NCI-H524 (cell line): ENCODE data around the gene LPIN1.
"Not testable (repeated sequence)": the region's sequence is repeated elsewhere in the genome, so short reads cannot be mapped to it uniquely, and the experiment has no call there.

Source experiments
- DNase-seq, 2 experiments: peaks; one replicate each; lab custom pipeline; 2025; lab: John Stamatoyannopoulos, UW

LPIN1 gene

DNA sequence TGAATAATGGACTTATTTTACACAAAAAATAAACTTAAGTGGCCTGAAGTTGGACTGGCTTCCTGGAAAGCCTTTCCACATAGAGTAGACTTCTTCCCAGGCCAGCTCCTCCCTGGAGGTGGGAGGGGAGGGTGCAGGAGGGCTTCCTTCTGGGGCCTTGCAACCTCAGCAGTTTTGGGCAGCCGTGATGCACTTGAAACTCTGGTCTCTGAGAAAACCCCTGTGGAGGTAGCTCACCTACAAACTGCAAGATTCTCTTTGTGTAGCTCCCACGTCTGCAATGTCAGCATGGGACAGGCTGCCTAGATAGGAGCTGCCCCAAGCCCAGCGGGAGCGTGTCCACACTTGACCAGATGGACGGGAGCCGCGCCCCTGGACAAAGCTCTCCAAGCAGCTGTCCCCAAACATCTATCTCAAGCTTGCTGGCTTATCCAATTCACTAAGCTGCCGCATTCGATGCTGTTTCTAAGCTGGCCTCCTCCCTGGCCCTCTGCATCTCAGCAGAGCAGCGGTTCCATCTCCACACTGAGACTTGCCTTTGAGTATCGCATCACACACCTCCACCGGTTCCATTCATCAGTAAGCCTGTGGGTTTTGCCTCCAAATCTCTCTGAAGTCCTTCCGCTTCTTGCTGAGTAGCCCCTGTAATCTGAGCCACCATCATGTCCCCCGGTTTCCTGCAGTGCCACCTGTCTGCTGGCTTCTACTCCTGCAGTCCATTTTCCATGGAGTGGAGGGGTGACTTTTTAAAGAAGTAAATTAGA is 1.6 kb upstream of the LPIN1 start:
- DNase-seq, result peak; percentile 80 to 91

DNA sequence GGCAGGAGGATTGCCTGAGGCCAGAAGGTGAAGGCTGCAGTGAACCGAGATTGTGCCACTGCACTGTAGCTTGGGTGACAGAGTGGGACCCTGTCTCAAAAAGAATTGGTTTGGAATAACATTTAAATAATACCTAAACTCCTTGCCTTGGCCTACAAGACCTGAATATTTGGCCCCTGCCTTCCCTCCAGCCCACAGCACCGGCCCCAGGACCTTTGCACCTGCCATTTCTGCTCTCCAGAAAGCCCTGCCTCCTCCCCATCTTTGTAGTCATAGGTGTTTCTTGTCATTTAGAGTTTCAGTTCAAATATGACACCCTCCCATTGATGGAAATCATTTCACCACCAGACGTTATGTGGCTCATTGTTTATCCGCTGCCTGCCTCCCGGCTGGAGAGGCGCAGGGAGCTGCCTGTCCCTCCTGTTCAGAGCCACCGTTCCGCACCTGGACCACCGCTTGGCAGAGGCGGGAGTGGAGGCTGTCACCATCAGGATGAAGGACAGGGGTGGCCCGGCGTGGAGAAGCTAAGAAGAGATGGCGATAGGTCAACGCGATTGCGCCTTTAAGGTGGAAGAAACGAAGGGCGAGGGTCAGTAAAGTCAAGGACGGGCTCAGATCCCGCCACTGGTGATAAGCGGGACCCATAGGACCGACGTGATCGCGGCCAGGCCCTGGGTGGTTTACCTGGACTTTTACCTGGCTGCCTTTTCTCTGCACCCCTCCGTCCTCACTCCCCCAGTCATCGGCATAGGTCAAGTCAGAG is 638 bp upstream of the LPIN1 start:
- no peak for DNase-seq

DNA sequence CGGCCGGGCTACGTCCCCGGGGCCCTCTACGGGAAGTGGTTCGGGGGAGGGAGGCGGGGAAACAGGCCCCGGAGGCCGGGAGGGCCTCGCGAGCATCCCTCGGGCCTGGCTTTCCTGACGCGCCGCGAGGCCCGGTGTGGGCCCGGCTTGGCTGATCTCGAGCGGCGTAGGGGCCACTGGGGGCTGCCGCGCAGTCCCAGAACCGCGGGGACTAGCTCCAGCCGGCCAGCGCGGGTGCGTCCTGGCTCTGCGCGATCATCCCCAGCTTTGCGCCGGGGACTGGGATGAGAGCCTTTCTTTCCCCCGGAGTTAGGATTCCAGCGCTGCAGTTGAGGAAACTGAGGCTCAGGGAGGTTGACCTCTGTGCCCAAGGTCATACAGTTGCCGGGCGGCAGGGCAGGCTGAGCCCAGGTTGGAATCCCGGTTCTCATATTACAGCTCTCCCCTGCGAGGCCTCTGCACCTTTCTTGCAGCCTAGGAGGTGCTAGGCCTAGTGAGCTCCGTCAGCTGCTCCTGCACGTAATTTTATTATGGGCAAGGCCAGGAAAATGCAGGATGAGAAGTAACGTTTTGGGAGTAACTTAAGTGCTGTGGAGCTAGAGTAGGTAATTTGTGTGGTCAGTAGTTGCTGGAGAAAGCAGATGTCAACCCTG is 501 bp downstream of the LPIN1 start:
- DNase-seq, result peak in 1 of 2 experiments; percentile 62

DNA sequence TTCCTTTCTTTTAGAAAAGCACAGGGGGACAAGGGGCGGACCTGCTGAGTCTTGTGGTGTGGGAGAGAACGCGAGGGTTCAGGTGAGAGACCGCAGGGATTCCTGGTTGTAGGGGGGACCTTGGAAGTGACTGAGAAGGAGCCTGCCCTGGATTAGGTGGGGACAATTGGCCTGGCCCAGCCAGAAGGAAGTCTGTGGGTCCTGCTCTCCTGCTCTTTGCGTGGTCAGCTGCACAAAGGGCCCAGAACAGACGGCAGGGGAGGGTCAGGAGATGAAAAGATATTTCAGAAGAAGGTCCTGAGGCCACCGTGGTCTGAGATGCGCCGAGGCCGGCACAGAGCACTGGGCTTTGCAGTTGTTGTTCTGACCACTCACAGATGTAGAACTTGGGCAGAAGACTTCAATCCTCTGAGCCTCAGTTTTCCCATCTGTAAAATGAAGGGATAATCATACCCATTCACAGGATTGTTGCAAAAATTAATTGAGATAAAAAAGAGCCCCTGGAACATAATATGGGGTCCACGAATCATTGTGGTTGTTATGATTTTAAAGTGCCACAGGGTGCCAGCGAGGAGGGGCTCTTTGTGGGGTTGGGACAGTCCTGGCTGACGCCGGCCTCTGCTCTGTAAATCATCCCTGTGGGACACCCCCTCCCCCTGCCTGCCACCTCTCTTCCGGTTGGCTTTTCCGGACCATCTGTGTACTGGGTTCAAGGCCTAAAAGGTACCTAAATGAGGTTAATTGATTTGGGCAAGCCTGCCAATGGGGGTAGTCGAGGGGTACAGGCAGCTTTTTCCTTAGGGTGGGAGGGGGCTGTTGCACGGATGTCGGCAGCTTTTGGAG is 1.8 kb downstream of the LPIN1 start:
- no peak for DNase-seq

DNA sequence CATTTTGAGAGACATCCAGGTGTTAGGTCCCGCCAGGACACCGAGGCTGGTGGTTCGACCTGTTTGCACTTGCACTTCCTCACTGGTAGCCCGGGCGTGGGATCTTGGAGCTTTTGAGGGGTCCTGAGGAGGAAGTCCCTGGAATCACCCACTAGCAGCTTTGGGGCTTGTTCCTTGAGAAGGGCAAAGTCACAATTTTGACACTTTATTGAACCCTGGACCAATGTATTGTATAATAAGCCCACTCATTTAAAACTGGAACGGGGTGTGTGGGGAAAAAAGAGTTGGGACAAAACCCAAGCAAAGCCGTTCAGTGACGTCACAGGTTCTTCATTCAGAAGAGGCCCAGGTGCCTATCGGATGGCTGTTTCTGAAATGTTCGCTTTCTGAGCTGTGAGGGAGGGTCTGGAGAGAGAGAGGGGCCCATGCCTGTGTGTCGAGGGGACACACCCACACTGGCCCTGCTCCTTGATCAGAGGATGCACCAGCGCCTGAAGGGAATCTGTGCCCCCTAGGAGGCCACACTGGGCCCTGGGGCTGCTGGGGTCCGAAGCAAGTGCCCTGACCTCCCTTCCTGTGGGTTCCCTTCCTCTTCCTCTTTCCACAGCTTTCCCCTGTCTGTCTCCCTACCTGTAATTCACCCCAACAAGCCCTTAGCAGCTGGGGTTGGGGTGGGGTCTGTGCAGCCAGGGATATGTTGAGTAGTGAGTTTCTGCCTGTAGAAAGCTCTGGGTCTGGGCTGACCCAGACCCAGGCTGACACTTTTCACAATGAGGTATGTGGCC is 2.6 kb downstream of the LPIN1 start:
- DNase-seq, result no peak

DNA sequence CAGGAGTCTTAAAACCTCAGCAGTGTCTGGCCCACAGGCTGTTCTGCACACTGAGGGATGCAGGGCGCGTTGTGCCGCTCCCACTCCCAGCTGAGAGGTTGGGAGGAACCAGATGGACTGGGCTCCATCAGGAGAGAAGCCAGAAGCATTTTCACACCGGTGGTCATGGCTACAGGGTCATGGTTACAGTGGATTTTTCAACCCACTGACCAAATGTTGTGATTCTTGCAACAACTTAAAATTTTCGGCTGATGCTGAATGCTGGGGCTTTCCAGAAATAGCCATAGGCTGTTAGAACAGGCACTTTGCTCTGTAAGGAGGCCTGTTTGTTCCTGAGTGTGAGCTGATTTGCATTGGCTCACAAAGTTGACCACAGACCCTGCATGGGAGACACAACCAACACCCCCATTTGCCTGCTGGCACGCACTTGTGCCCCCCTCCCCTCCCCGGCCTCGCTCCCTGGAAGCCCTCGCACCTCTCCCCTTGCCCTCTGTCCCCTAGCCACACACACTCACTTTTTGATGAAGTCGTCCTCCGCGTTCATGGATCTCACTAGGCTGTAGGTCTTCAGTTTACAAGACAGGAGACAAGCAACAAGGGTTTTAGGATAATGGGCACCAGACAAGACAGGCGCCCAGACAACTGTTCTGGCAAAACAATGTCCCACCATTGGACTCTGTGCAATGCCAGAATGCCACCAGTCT is 3.4 kb downstream of the LPIN1 start:
- peak in 1 of 2 experiments; percentile 24 for DNase-seq

DNA sequence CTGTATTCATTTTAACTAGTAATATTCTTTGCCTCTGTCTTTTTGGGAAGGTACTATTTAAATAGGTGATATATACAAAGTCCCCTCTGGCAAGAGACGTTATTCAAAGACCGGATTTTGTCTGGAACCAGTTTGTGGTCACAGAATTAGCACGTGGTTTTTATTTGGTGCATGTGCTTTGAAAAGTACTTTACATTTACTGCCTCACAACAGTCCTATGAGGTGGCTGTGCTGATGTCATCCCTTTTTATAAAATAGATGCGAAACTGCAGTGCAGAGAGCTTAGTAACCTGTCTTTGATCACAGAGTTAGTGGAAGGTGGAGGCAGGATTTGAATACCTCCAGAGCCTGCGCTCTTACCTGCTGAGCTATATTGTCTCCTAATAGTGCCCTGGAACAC is 4.0 kb downstream of the LPIN1 start:
- DNase-seq, result no peak

DNA sequence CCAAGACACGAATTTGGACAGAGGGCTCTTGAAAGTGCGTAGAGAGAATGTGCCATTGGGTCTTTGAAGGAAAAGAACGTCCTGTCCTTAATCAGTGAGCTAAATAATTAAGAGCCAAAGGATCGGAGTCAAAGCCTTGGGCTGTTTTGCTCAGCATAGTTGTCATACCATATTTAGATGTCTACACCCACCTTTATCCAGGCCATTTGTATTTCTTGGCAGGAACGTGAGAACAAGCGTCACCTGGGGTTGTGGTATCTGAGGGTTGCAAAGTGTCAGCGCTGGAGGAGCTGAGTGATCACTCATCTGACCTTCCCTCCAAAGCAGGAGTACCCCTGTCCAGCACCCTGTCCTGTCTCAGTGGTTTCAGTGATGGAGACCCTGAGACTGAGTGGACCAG is 4.5 kb downstream of the LPIN1 start:
- DNase-seq, result no peak

DNA sequence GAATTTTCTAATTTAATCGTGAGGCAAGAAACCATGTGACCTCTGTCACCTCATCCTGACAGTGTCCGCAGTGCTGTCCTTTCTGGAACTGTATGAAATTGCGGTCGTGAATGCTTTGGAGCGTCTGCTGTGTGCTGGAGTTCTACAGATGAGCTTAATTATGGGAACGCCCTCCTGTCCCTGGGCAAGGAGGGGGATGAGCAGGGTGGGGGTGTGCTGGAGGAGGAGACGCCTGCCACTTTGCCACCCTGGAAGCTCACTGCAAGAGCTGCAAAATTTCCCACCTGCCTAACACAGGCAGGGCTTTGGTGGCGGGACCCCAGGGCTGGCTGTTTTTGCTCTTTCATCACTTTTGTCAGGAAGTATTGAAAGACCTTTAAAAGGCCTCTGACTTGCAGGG is 6.5 kb downstream of the LPIN1 start:
- DNase-seq, result no peak

DNA sequence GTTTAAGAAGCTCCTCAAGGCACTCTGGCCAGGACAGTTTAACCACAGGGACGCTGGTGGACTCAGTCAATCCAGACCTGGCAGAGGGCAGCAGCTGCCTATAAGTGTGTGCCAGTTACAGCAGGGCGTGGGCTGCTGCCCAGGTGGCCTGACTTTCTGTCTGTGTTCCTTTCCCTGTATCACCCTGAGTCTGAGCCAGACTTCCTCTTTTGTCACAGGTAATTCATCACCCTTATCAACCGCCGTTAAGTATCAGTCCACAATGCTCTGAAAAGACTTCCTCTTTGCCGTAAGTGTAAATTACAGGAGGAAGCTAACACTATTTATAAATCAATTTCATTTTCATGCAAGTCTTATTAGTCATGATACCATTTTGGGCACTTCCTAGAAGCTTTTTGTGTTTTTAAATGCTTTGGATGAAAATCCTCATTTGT is 7.0 kb downstream of the LPIN1 start:
- no peak for DNase-seq

DNA sequence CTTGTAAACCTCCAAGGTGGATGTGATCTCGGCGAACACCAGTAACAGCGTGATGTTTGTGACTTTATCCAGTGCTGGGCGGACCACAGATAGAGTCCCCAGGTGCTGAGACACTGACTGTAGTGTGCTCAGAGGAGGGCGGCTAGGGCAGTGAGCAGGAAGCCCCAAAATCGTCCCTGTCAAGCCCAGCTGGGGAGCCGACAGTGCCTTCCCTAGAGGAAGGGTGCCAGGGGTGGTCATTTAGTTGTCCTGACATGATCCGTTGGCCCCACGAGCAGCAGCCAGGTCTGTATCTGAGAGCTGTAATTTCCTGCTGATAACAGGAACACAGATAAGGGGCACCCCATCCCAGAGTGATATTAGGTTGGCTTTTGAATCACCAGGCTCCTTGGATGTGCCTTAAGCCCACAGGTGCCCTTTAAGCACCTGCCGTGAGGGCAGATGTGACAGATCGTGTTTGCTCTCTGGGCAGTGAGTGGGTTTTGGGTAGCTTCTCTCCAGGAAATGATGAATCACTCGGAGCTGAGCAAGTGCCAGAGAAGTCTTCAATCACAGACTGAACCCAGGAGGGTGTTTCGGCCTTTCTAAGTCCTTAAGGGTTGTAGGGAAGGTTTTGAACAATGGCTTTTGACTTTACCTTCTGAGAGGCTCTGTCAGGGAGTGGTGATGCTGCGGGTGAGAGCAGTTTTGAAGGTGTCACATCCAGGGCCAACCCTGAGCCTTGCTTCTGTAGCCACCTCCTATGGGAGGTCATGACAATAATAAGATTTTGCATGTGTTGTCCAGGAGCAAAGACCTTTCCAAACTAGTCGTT is 7.7 kb downstream of the LPIN1 start:
- DNase-seq, result no peak

DNA sequence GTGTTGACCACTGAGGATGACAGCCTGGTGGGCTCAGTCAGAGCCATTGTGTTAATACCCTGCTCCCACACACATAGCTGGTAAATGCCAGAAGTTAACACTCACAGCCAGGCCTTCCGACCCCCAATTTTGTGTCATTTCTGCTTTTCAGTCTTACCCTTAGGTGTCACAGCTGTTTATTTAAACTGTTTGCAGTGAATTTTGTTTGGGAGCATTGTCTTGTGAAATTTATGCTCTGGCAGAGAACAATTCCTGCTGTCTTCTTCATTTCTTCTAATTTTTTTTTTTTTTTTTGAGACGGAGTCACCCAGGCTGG is 8.2 kb downstream of the LPIN1 start:
- no peak for DNase-seq

DNA sequence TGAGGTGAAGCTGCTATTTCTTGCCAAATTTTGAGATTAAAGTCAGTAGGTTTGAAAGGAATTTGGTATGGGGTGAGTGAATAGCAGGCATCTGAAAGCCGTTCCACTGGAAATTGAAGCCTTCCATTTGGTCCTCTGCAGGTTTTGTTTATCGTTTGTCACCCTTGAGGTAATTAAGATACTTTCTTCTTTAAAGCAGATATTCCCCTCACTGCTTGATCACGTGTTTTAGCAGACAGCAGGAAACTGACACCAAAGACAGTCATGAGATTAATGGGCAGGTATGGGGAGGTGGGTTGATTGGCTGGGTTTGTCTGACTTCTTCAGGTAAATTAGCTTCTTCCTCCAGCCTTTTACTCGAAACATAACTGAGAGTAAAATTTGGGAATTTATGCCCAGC is 10.7 kb downstream of the LPIN1 start:
- no peak for DNase-seq

DNA sequence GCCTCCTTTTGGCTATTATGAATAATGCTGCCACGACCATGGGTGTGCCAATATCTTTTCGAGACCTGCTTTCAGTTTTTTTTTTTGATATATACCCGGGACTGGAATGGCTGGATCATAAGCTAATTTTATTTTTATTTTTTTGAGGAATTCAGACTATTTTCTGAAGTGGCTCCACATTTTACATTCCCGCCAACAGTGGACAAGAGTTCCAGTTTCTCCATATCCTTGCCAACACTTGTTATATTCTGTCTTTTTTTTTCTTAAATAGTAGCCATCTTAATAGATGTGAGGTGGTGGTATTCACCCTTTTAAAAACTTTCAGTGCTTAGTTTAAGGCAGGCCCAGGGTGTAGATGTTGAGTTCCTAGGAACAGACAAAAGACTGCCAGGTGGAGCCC is 11.8 kb downstream of the LPIN1 start:
- DNase-seq, result no peak

DNA sequence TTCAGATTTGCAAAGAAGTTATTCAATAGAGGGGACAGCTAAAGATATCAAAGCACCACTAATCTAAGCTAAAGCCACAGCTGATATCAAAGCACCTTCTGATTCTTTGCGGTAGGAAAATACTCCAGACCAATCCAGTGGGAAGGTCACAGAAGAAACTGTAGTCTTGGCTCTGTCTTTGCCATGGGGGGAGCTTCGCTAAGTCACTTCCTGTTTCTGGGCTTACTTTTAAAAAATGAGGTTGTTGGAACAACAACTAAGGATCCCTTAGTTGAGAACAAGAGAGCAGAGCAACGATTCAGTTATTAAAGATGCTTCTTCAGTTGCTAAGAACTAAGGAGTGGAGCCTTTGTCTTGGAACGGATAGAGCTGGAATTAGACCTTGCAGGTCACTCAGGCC is 12.2 kb downstream of the LPIN1 start:
- DNase-seq, result no peak

DNA sequence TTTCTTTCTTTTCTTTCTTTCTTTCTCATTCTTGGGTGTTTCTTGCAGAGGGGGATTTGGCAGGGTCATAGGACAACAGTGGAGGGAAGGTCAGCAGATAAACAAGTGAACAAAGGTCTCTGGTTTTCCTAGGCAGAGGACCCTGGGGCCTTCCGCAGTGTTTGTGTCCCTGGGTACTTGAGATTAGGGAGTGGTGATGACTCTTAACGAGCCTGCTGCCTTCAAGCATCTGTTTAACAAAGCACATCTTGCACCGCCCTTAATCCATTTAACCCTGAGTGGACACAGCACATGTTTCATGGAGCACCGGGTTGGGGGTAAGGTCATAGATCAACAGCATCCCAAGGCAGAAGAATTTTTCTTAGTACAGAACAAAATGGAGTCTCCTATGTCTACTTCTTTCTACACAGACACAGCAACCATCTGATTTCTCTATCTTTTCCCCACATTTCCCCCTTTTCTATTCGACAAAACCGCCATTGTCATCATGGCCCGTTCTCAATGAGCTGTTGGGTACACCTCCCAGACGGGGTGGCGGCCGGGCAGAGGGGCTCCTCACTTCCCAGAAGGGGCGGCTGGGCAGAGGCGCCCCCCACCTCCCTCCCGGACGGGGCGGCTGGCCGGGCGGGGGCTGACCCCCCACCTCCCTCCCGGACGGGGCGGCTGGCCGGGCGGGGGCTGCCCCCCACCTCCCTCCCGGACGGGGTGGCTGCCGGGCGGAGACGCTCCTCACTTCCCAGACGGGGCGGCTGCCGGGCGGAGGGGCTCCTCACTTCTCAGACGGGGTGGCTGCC is 12.9 kb downstream of the LPIN1 start:
- DNase-seq, result not testable (repeated sequence)

DNA sequence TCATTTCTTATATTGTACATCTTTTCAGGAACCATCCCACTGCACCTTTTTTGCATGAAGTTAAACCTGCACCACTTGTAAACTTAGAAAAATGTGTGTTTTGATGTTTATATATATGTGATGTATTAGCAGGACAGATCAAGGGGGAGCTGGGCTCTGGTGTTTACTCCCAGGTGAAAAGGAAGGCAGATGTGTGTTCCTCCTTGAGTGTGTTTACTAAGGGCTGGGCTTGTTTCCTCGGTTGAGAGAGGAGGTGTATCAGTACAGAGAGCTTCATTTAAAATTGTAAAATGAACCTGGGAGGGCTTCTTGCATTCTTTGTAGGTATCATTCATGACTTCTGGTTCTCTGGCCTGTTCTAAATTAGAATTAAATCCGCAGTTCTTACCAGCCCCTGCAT is 14.8 kb downstream of the LPIN1 start:
- no peak for DNase-seq

DNA sequence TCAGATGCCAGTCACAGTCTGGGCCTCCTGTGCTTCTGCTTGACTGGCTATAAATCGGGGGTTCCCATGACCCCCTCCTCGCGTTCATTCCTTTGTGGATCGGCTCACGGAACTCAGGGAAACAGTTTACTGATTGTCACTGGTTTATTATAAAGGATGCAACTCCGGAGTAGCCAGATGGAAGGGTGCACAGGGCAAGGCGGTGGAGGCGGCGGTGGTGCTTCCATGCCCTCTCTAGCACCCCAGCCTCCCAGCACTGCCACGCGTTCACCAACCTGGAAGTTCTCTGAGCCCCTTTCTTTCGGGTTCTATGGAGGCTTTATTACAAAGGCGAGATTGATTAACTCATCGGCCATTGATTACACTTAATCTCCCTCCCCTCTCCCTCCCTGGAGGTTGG is 15.6 kb downstream of the LPIN1 start:
- no peak for DNase-seq

DNA sequence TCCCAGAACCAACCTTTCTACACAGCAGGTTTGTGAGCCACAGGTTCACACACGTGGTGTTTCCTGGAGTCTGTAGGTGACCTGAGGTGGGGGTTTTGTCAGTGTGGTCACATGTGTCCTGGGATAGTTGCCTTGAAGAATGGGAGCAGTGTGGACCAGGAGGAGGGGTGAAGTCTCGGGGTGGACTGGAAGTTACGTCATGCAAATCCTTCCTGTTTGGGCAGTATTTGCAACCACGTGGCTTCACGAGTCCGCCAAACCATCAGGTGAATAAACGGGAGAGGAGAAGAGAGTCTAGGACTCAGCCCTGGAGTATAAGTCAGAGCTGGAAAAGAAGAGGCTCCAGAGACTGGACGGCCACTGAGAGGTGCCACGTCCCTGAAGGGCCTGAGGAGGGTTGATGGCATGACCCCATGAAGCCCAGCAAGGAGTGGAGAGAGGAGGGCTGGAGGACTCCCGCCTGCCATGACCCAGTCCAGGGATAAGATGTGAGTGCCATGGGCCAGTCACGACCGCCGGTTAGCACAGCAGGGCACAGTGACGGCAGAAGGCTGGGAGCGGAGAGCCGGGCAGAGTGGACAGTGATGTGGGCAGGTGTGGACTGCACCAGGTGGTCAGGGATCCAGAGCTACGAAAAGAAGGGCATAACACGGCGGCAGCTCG is 16.5 kb downstream of the LPIN1 start:
- DNase-seq, result no peak
